Stimulated activated CD4-positive, alpha-beta T cell treated with anti-CD3 and anti-CD28 coated beads, Interleukin-1b, Interleukin-23, amount 100 ng/mL, for 48 hours (primary cell): ENCODE data around the gene NALCN.

Experiments used
- DNase-seq: peaks from one replicate; pipeline ENCODE4 v3.0.0-alpha.2; 2020

NALCN gene

DNA sequence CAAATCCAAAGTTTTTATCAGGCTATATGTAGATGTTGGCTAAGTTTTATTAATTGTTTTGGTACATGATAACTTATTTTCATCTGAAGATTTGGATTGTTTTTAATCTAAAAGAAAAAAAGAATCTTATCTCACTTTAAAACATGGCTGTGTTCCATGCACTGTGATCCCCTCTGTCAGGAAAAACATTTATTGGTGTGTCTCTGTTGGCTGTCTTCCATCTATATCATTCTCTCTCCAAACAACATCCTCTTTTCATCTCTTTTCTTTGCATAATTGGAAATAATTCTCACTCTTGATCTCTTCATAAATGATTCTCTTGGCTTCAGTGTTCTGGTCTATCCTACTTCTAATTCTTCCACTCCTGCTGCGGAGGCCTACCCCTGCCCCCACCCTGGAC lies 4.2 kb downstream of the NALCN start:
- no peak for DNase-seq

- no peak for DNase-seq
These were observed 7.2 kb downstream of the NALCN start for GRCh38 chr13:101408992-101409656.

- no peak for DNase-seq
These were observed 8.2 kb downstream of the NALCN start for GRCh38 chr13:101408154-101408553.

DNA sequence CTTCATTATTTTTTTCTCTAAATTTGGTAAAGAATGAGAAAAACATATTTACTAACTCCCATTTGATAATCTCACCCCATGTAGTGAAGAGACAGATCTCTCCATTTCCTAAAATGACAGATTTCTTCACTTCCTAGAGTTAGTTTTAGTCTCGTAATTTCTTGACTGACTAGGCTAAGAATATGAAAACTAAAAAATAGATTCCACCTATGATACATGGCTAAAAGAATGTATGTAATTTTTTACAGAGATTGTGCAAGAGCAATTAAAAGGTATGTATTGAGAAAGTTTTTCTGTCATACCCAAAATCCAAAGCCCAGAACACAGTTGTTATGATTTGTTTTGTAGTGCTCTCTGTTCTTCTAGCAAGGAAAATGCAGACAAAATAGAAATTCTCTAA lies 9.5 kb downstream of the NALCN start:
- no peak for DNase-seq

GRCh38 chr13:101401196-101401595 lies 15.1 kb downstream of the NALCN start:
- DNase-seq: no peak

DNA sequence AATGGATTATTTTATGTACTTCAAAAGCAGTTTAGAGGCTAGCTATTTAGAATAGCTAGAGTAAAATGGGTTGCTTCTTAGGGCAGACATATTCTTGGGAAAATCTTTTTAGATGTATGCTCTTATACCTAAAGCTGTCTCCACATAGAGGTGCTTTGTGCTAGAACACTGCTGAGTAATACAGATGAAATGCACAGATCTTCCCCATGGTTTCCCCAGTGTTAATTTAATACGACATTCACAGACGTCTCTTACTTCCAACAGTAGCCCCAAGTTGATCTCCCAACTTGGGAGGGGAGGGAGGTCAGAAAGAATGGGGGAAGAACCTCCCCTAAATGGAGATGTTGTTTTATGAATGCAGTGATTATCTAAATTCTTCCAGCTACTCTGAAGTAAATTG lies 16.9 kb downstream of the NALCN start:
- DNase-seq: no peak

DNA sequence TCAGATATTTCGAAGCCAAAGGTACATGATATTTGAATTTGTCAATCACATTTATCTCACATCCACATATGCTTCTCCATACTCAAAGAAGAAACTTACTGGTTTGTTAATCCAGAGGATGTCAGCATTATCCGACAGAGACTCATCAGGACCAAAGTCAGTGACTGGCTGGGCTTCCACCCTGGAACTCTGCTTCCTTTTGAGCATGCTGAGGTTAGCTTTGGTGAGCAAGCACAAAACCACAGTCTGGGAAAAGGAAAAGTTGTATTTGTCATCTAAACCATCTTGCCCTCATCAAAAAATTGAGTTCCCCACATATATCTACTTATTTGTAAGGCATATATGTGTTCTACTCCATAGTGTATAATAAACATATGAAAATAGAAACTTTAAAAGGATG lies 17.4 kb downstream of the NALCN start:
- no peak for DNase-seq

DNA sequence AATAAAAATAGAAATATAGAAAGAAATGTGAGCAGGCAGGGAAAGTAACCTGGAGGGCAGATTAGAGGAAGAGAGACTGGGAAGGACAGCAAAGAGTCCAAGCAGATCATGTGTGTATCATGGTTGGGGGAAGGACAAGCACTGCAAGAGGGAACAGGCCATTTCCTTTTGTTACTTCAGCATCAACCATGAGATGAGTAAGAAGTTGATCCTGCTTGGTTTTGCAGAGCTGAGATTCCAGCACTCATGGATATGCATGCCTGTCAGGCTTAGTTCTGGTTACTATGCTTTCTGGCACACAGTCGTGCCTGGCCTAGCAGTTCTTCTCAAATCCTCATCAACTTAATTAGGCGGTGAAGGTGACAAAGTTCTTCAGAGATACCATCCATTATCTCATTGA lies 18.1 kb downstream of the NALCN start:
- no peak for DNase-seq

DNA sequence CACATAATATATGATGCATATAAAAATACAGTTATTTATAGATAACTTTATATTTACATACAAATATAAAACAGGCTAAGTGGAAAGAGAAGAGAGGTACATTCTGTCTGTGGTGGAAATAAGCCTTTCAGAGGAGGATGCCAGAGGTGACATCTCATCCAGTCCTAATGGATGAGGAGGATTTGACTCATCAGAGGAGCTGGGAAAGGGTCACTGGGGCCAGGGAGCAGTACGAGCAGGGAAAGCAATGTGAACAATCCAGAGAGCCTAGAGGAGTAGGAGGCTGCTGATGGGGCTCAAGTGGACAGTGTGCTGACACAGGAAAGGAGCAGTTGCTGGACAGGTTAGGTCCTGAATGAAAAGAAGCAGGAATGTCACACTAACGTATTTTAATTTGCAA lies 18.6 kb downstream of the NALCN start:
- no peak for DNase-seq

DNA sequence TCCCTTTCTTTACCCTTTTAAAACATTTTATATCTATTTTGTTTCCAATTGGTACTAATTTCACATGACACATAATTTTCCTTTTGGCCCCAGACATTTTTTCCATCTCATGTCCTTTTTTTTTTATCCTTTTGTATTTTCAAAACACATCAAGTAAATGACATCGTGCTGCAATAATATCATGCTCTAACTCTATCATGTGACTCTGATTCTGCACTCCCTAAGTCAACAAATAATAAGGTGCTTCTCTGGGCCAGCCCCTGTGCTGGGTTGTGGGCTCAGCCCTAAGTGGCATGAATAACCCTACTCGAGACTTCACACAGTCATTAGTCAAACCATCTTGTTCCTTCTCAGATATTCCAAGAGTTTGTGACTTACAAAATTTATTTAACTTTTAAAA lies 21.7 kb downstream of the NALCN start:
- no peak for DNase-seq

GRCh38 chr13:101393140-101393539 lies 23.2 kb downstream of the NALCN start:
- no peak for DNase-seq

- DNase-seq: no peak
These were observed 25.8 kb downstream of the NALCN start for GRCh38 chr13:101390461-101390860.

DNA sequence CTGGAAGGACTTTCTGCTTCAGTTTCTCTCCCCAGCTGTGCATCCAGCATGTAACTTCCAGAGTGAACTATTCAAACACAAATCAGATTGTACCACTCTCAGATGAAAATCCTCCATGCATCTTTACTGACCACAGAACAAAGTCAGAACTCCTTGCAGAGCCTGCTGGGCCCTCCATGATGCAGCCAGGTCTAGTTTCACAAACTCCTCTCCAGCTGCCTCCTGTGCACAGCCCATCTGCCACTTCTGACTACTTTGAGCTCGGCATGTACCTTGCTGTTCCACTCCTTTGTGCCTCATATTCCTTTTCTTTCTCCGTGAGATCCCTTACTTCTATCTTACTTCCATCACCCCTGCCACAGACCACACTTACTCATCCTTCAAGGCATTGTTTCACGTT lies 31.4 kb downstream of the NALCN start:
- DNase-seq: no peak

- DNase-seq: no peak
These were observed 32.7 kb downstream of the NALCN start for GRCh38 chr13:101383595-101383994.

DNA sequence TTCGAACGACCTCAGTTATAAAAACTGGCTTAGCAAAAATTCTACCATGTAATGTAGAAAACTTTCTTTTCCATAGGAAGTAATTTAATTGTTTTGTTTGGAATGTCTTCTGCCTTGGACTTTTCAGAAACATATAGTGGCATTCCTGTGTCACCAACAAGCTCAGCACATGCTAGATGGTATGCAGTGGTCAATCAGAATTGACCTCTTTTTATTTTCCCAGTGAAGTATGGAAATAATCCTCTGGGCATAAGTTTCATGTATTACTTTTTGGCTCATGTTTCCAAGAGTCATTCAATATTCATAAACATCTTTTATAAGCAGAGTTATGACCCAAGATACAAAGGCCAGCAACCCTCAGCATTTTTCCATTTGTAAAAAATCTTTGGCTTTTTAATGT lies 33.6 kb downstream of the NALCN start:
- DNase-seq: no peak

DNA sequence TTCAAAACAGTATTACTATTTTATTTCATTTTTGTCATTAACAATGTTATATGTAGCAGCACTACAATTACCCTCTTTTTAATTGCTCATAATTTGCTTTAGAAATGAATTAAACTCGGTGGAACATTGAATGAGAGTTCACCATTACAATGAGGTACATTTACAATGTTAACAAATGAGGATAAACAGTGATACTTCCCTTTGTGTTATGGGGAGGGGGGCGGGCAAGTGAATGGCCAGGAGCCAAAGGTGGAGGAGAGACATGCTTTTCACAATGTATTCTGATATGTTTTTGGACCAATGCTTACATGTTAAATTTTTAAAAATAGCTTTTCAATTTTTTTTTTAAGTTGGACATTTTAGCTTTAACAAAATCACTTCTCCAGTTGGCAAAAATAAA lies 34.2 kb downstream of the NALCN start:
- no peak for DNase-seq

GRCh38 chr13:101360525-101360924 lies 55.8 kb downstream of the NALCN start:
- DNase-seq: no peak

- DNase-seq: no peak
These were observed 61.4 kb downstream of the NALCN start for GRCh38 chr13:101354895-101355294.

- DNase-seq: no peak
These were observed 69.2 kb downstream of the NALCN start for GRCh38 chr13:101346942-101347728.

- DNase-seq: no peak
These were observed 70.1 kb downstream of the NALCN start for GRCh38 chr13:101346161-101346560.

- no peak for DNase-seq
These were observed 73.0 kb downstream of the NALCN start for GRCh38 chr13:101343128-101343787.

GRCh38 chr13:101341464-101341863 lies 74.8 kb downstream of the NALCN start:
- DNase-seq: no peak

DNA sequence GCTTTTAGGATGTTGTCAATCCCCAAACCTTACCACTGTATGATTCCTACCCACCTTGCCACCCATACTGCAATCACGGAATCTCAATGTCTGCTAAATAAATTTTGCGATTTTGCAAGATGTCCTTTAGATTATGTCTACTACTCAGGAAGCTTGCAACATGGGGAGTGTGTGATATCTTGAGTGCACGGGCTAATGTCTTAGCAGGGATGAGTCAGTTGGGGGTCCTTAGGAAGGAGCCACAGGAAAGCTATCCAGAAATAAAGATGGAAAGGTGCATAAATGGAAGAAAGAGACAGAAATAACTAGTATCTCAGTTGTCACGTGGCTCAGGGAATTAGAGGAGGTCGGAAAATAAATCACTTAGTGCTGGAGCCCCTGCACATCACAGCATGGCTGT lies 77.1 kb downstream of the NALCN start:
- no peak for DNase-seq

DNA sequence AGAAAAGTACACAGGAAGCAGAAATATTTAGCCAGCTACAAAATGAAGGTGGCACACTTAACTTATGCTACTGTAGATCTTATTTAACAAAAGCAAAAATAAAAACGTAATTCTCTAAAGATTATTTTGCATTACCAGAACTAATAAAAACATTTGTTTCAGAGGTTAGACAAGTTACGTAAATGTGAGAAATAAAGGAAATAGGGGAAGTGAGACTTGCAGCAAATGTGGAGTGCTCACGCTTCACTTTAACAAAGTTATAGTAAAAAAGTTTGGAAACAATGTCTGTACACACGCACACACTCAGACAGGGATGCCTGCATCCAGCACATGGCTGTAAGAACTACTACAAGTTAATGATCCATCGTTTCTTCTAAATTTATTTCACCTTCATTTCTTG lies 83.7 kb downstream of the NALCN start:
- DNase-seq: no peak
